K562 (cell line): Measurements from ENCODE around the gene SHANK1. TPM values are rescaled to one million over a fixed set of nuclear protein-coding genes. Genes with fewer than 3 reads are reported as not detected.

Experiments
- ATAC-seq: fragments of 200-7000 bp; cut with Tn5 transposase; 3 replicates; pipeline ENCODE4 v1.9.1; 2020; ENCODE audit warnings: moderate library complexity
- BruUV-seq: library from RNA; stranded (reverse); fragments of 400-500 nt; replicated peaks from 2 replicates; lab custom pipeline; 2021; lab: Mats Ljungman, UMichigan
- CTCF ChIA-PET: fragments of 300-600 bp; formaldehyde crosslinking; extraction: SDS; loops from one replicate; lab custom pipeline; 2021; ENCODE audit warnings: low intra/inter-chr PET ratio; lab: Yijun Ruan, JAX
- POLR2A ChIA-PET: fragments of 300-600, 350-650 bp; sonication (Branson Sonifier 250); formaldehyde crosslinking; extraction: SDS; loops from one replicate; lab custom pipeline; 2021; ENCODE audit warnings: antibody characterized with exemption, inconsistent platforms; lab: Yijun Ruan, JAX
- DNase-seq, 4 experiments: peaks; one replicate each; pipeline versions ENCODE4 v3.0.0 to v3.0.0-alpha.2; 2011 to 2018; ENCODE audit warnings: low spot score in 3 of 4, mixed read lengths in 3 of 4; ENCODE audit errors: extremely low read depth in 1 of 4
- FAIRE-seq: peaks from 2 replicates; lab custom pipeline; 2011; peaks lifted over from hg19 to GRCh38; lab: Jason Lieb, UNC
- H2AFZ ChIP-seq: 2 replicates; pipeline ENCODE4 v1.6.0; 2011; ENCODE audit warnings: low read depth, low read length, control low read depth, inconsistent platforms
- H3K27ac ChIP-seq: fragments of 200-600 bp; 3 replicates; pipeline ENCODE4 v1.8.0; 2011; ENCODE audit warnings: low read depth, mild to moderate bottlenecking, control low read depth, inconsistent platforms, low read length, moderate library complexity, mixed read lengths; ENCODE audit errors: extremely low read depth
- H3K27me3 ChIP-seq, 2 experiments: fragments of 300-600 bp in 1 of 2; 2 replicates in 1 of 2; 3 replicates in 1 of 2; pipeline versions ENCODE4 v1.6.0 to v1.8.0; 2011; ENCODE audit warnings: inconsistent platforms in 2 of 2, low read length in 2 of 2, mild to moderate bottlenecking in 1 of 2, mixed read lengths in 1 of 2, moderate library complexity in 1 of 2; ENCODE audit not compliant: control insufficient read depth in 2 of 2, insufficient read depth in 2 of 2
- H3K36me3 ChIP-seq: fragments of 300-600 bp; 3 replicates; pipeline ENCODE4 v1.8.0; 2011; ENCODE audit warnings: mild to moderate bottlenecking, low read length, inconsistent platforms; ENCODE audit not compliant: control insufficient read depth, insufficient read depth
- H3K4me1 ChIP-seq, 2 experiments: fragments of 200-600 bp in 1 of 2; replicated peaks in 1 of 2; 2 replicates in 1 of 2; 3 replicates in 1 of 2; pipeline versions ENCODE4 v1.5.1 to v1.8.0; 2011; ENCODE audit warnings: inconsistent platforms in 2 of 2, low read length in 2 of 2, mild to moderate bottlenecking in 1 of 2, mixed read lengths in 1 of 2, moderate library complexity in 1 of 2; ENCODE audit not compliant: control insufficient read depth in 2 of 2, insufficient read depth in 2 of 2
- H3K4me2 ChIP-seq: 2 replicates; pipeline ENCODE4 v1.6.1; 2011; ENCODE audit warnings: low read length, control low read depth, inconsistent platforms, mixed read lengths; ENCODE audit not compliant: insufficient read depth
- H3K4me3 ChIP-seq: fragments of 200-600 bp; sonication (generic), shearing (Covaris generic); 2 replicates; pipeline ENCODE4 v1.5.1; 2016; ENCODE audit warnings: control low read depth, inconsistent platforms
- H3K79me2 ChIP-seq: fragments of 200-600 bp; 3 replicates; pipeline ENCODE4 v1.8.0; 2011; ENCODE audit warnings: low read length, inconsistent platforms; ENCODE audit not compliant: control insufficient read depth, insufficient read depth
- H3K9ac ChIP-seq, 2 experiments: 2 replicates each; pipeline versions ENCODE4 v1.6.0 to v1.6.1; 2011; ENCODE audit warnings: low read depth in 2 of 2, low read length in 2 of 2, control low read depth in 1 of 2, inconsistent platforms in 1 of 2, mild to moderate bottlenecking in 1 of 2, mixed read lengths in 1 of 2; ENCODE audit not compliant: insufficient read depth in 1 of 2
- H3K9me1 ChIP-seq: one replicate; pipeline ENCODE4 v1.6.0; 2011; ENCODE audit warnings: inconsistent platforms, mild to moderate bottlenecking, low read length, moderate library complexity; ENCODE audit not compliant: control insufficient read depth, insufficient read depth
- H3K9me3 ChIP-seq: replicated peaks from 2 replicates; pipeline ENCODE4 v1.5.1; 2011; ENCODE audit warnings: low read depth, low read length, inconsistent platforms; ENCODE audit not compliant: control insufficient read depth, insufficient read depth
- H4K20me1 ChIP-seq: replicated peaks from 2 replicates; pipeline ENCODE4 v1.6.1; 2011; ENCODE audit warnings: low read length, inconsistent platforms, mixed read lengths; ENCODE audit not compliant: control insufficient read depth, insufficient read depth
- ASH1L ChIP-seq: fragments of 450-650 bp; IDR thresholded peaks from 2 replicates; pipeline ENCODE4 v1.6.1; 2018; ENCODE audit warnings: borderline replicate concordance, mild to moderate bottlenecking, low read depth; ENCODE audit not compliant: partially characterized antibody
- BRD4 ChIP-seq: fragments of 200-600 bp; sonication (generic); IDR thresholded peaks from 2 replicates; pipeline ENCODE4 v1.6.1; 2017; ENCODE audit warnings: inconsistent platforms
- ELF4 ChIP-seq: fragments of 450-650 bp; formaldehyde crosslinking; IDR thresholded peaks from 2 replicates; pipeline ENCODE4 v1.4.0; 2022; ENCODE audit warnings: missing genetic modification characterization
- EP300 ChIP-seq: IDR thresholded peaks from 2 replicates; pipeline ENCODE4 v1.6.1; 2012; ENCODE audit warnings: low read length, improper control_type of control experiment
- NR2F6 ChIP-seq: fragments of 450-650 bp; formaldehyde crosslinking; IDR thresholded peaks from 2 replicates; pipeline ENCODE4 v1.4.0; 2020; ENCODE audit warnings: mild to moderate bottlenecking
- TSC22D4 ChIP-seq: fragments of 450-650 bp; IDR thresholded peaks from 2 replicates; pipeline ENCODE4 v1.6.1; 2016; ENCODE audit warnings: missing genetic modification characterization, missing biosample characterization, control low read depth
- ZNF408 ChIP-seq: fragments of 250-450 bp; sonication (Bioruptor Pico); IDR thresholded peaks from 2 replicates; pipeline ENCODE4 v1.4.0; 2020; ENCODE audit warnings: low read depth, mild to moderate bottlenecking, moderate library complexity
- WGBS: fragments of 100-300 bp; shearing (Covaris generic); methylation state at CpG from one replicate; pipeline ENCODE4 v1.1.6; 2016; ENCODE audit warnings: low coverage, mixed read lengths; ENCODE audit not compliant: insufficient coverage; ENCODE audit errors: missing lambda C conversion rate; 5-methylcytosine and 5-hydroxymethylcytosine counted together
- in situ Hi-C: fragments of 300-500 bp; cut with MboI; formaldehyde crosslinking; loops from 4 replicates; pipeline ENCODE4 v1.15.0; 2018; ENCODE audit warnings: inconsistent platforms, mixed read lengths
- intact Hi-C: fragments of 100-400 bp; cut with micrococcal nuclease; formaldehyde crosslinking; loops from 2 replicates; pipeline ENCODE4 v1.14.2; 2022
- polyA plus RNA-seq, 8 experiments: library from polyadenylated mRNA; depleted of rRNA in 4 of 8; stranded (reverse) in 5 of 8; unstranded in 3 of 8; fragments of >200 nt; fragmentation: Nextera tagmentation in 2 of 8; fragmentation: Illumina TruSeq in 1 of 8; extraction: Ambion mirVana in 2 of 8; extraction: Trizol in 1 of 8; gene quantifications; 2 replicates each; pipeline versions ENCODE4 v1.2.1 to v1.2.3, GENCODE V29; 2011 to 2014; ENCODE audit warnings: inconsistent platforms in 1 of 8, missing spikeins in 1 of 8
- total RNA-seq, 7 experiments: library from RNA; depleted of rRNA in 6 of 7; stranded (reverse); fragments of >200 nt in 6 of 7; fragmentation: Illumina TruSeq in 2 of 7; extraction: Trizol in 2 of 7; gene quantifications; 2 replicates each; pipeline versions ENCODE4 v1.2.1 to v1.2.3, GENCODE V29; 2011 to 2021; ENCODE audit warnings: low replicate concordance in 1 of 7
- TF ChIP-seq, protein P1 (sequence below): IDR thresholded peaks from 3 replicates; pipeline ENCODE4 v1.6.1; 2011; ENCODE audit warnings: borderline replicate concordance, mild to moderate bottlenecking, moderate library complexity; ENCODE audit not compliant: insufficient read length; ENCODE audit errors: extremely low read depth
- TF ChIP-seq, protein P2 (sequence below): sonication (generic); IDR thresholded peaks from 2 replicates; pipeline ENCODE4 v1.6.1; 2016
- TF ChIP-seq, protein P3 (sequence below): fragments of 450-650 bp; IDR thresholded peaks from 2 replicates; pipeline ENCODE4 v1.7.0; 2016; ENCODE audit warnings: borderline replicate concordance
- TF ChIP-seq, protein P4 (sequence below): sonication (generic); formaldehyde crosslinking; IDR thresholded peaks from 2 replicates; pipeline ENCODE4 v1.8.0; 2022; ENCODE audit warnings: missing genetic modification reagents, mild to moderate bottlenecking, moderate library complexity, borderline replicate concordance

The SHANK1 gene
- total and polyA plus RNA-seq, 9 of the 15 experiments (the other 6 are each of a cell fraction or from before 2014, with no cell fraction given) = 0.33 to 1.3 (median 0.55) TPM; not detected in 2

DNA sequence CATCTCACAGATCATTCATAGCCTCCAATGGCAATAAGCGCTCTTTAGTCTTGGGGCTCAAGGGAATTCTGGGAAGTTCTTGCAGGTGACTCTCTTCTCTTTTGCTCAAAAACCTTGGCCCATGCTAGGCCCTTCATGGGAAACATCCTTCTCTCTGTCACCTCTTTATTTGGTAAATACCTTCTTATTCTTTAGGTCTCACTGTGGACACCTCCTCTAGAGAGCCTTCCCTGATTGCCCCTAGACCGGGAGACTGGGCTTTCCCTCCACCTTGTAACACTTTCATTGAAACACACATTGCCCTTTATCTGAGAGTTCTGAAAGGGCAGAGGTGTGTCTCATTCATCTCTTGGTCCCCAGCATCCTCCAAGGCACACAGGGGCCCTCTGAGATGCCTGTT is 68.4 kb downstream of the SHANK1 start (continued):
- no peak for TF ChIP-seq ASH1L
- no peak for TF ChIP-seq NR2F6 (CRISPR knock-in tag)
- TF ChIP-seq, protein P1, sequence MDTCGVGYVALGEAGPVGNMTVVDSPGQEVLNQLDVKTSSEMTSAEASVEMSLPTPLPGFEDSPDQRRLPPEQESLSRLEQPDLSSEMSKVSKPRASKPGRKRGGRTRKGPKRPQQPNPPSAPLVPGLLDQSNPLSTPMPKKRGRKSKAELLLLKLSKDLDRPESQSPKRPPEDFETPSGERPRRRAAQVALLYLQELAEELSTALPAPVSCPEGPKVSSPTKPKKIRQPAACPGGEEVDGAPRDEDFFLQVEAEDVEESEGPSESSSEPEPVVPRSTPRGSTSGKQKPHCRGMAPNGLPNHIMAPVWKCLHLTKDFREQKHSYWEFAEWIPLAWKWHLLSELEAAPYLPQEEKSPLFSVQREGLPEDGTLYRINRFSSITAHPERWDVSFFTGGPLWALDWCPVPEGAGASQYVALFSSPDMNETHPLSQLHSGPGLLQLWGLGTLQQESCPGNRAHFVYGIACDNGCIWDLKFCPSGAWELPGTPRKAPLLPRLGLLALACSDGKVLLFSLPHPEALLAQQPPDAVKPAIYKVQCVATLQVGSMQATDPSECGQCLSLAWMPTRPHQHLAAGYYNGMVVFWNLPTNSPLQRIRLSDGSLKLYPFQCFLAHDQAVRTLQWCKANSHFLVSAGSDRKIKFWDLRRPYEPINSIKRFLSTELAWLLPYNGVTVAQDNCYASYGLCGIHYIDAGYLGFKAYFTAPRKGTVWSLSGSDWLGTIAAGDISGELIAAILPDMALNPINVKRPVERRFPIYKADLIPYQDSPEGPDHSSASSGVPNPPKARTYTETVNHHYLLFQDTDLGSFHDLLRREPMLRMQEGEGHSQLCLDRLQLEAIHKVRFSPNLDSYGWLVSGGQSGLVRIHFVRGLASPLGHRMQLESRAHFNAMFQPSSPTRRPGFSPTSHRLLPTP = no peak

DNA sequence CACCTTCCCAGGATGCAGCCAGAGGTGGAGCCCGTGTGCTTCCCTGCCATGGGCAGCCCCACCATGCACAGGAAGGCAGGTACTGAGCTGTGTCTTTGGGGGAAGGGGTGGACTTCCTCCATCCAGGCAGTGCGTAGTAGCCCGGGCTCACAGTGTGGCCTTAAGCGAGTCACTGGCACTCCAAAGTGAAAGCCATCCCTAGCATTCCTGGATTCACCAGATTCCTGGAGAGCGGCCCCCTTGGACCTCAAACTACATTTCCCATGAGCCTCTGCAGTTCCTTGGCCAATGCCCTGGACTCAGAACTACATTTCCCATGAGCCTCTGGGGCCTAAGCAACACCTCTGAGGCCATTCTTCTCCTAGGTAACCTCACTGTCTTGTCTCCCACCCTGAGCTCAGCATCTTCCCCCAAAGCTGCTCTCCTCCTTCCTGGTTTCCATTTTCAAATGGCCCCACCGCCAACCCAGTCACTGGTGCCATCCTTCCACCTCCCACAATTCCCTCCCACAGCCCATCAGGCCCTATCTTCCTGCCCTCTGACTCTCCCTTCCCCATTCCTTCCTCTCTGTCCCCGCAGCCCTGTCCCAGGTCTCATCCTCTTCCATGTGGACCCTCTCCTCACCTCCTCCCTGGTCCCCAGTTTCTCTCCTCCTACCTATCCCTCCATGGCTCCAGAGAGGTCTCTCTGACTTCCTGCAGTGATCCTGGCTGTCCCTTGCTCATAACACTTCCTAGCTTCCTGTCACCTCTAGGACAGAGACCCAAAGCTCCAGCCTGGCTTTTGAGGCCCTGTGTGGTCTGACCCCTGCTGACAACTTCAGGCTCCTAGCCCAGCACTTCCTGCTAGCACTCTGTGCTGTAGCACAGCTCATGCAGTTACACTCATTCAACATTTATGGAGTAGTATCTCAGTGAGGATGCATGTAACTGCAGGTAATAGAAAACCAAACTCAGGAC is 69.9 kb downstream of the SHANK1 start, which contains the start of gene C19orf81:
C19orf81 (plus strand) TSS at position 13 of the 959 bp plus-strand sequence; CDS start at position 13, 0 bp downstream.
- no peaks in the 10 kb centered on the region for H3K36me3 ChIP-seq
- no TSS peak for BruUV-seq
- WGBS = 8% methylated on average over 6 of the region's 7 CpGs
- CTCF ChIA-PET = no interaction called here
- H3K27ac ChIP-seq = peak within 1 kb of the TSS; percentile 13
- ATAC-seq (peak; percentile 90), FAIRE-seq (peak; percentile 96), DNase-seq (peak; percentile 63 to 79 (median 68))
- peak within 1 kb of the TSS; percentile 3 to 78; a peak in 2 of 4 replicates for H3K9ac ChIP-seq
- peak within 1 kb of the TSS; percentile 75 for H2AFZ ChIP-seq
- no peaks in the 10 kb centered on the region for H3K9me1 ChIP-seq
- peaks cover 0 to 5% of the 10 kb centered on the region in 2 experiments; a peak in 3 of 5 replicates for H3K27me3 ChIP-seq
- in situ Hi-C loops (no loop called here), intact Hi-C loops (no loop called here)
- no peaks in the 10 kb centered on the region for H4K20me1 ChIP-seq
- H3K4me1 ChIP-seq = peaks cover 22 to 34% of the 10 kb centered on the region in 2 experiments; a peak in 4 of 5 replicates
- POLR2A ChIA-PET = no interaction called here
- H3K4me3 ChIP-seq = no peak within 1 kb of the TSS
- H3K79me2 ChIP-seq = no peaks in the 10 kb centered on the region
- peak within 1 kb of the TSS; percentile 72 for H3K4me2 ChIP-seq
- H3K9me3 ChIP-seq = no peaks in the 10 kb centered on the region
- TF ChIP-seq ELF4 (CRISPR knock-in tag) (peak; percentile 91), TSC22D4 (tag) (no peak), BRD4 (no peak), EP300 (no peak), ZNF408 (no peak)
- TF ChIP-seq, protein P2, sequence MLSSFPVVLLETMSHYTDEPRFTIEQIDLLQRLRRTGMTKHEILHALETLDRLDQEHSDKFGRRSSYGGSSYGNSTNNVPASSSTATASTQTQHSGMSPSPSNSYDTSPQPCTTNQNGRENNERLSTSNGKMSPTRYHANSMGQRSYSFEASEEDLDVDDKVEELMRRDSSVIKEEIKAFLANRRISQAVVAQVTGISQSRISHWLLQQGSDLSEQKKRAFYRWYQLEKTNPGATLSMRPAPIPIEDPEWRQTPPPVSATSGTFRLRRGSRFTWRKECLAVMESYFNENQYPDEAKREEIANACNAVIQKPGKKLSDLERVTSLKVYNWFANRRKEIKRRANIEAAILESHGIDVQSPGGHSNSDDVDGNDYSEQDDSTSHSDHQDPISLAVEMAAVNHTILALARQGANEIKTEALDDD = no peak
- TF ChIP-seq, protein P3, sequence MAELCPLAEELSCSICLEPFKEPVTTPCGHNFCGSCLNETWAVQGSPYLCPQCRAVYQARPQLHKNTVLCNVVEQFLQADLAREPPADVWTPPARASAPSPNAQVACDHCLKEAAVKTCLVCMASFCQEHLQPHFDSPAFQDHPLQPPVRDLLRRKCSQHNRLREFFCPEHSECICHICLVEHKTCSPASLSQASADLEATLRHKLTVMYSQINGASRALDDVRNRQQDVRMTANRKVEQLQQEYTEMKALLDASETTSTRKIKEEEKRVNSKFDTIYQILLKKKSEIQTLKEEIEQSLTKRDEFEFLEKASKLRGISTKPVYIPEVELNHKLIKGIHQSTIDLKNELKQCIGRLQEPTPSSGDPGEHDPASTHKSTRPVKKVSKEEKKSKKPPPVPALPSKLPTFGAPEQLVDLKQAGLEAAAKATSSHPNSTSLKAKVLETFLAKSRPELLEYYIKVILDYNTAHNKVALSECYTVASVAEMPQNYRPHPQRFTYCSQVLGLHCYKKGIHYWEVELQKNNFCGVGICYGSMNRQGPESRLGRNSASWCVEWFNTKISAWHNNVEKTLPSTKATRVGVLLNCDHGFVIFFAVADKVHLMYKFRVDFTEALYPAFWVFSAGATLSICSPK = 0 out of 2 replicates have a peak, but pooled peaks have one; percentile 72
- TF ChIP-seq, protein P4, sequence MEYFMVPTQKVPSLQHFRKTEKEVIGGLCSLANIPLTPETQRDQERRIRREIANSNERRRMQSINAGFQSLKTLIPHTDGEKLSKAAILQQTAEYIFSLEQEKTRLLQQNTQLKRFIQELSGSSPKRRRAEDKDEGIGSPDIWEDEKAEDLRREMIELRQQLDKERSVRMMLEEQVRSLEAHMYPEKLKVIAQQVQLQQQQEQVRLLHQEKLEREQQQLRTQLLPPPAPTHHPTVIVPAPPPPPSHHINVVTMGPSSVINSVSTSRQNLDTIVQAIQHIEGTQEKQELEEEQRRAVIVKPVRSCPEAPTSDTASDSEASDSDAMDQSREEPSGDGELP (CRISPR knock-in tag) = peak; percentile 5; the same call in 1 of the 2 replicates
